Right cardiac atrium (tissue), 5 donors: ENCODE measurements around the gene FPGS. TPM values are rescaled to one million over a fixed set of nuclear protein-coding genes. Genes with fewer than 3 reads are reported as not detected.
A peak's percentile ranks its signal among the peaks of the same experiment; 100 is the strongest.
"Not testable (repeated sequence)": the region's sequence is repeated elsewhere in the genome, so short reads cannot be mapped to it uniquely, and the experiment has no call there.

Source experiments
- ATAC-seq, 2 donors: fragments of 200-7000 bp; cut with Tn5 transposase; one replicate each; pipeline versions ENCODE4 v1.8.0 to v1.9.1; 2020; ENCODE audit warnings: moderate library complexity in 2 of 2, mild to moderate bottlenecking in 1 of 2
- DNase-seq, 3 donors: peaks; one replicate each; pipeline ENCODE4 v3.0.0-alpha.2; 2020
- H3K27ac ChIP-seq: one replicate; pipeline ENCODE4 v1.5.1; 2013; ENCODE audit warnings: mild to moderate bottlenecking, low read length, control low read depth, moderate library complexity
- H3K27me3 ChIP-seq: one replicate; pipeline ENCODE4 v1.6.1; 2013; ENCODE audit not compliant: control insufficient read depth, insufficient read depth
- H3K4me1 ChIP-seq: one replicate; pipeline ENCODE4 v1.6.1; 2013; ENCODE audit warnings: low read length; ENCODE audit not compliant: control insufficient read depth, insufficient read depth
- H3K4me3 ChIP-seq: one replicate; pipeline ENCODE4 v1.5.1; 2013; ENCODE audit warnings: low read length, control low read depth
- H3K9me3 ChIP-seq: one replicate; pipeline ENCODE4 v1.6.1; 2013; ENCODE audit warnings: low read length; ENCODE audit not compliant: control insufficient read depth
- WGBS: extraction: QIAGEN DNeasy Blood & Tissue Kit; methylation state at CpG from one replicate; pipeline ENCODE4 v1.1.7; 2013; 5-methylcytosine and 5-hydroxymethylcytosine counted together
- intact Hi-C, 4 donors: fragments of 100-400 bp; cut with DNase I; formaldehyde crosslinking; loops; one replicate each; pipeline versions ENCODE4 v1.11.0 to v1.14.0; 2022 to 2023
- polyA plus RNA-seq: library from polyadenylated mRNA; stranded (reverse); fragments of 200-250 nt; gene quantifications from one replicate; pipeline ENCODE4 v1.2.3, GENCODE V29; 2013
- total RNA-seq, 4 donors: library from RNA; stranded (reverse); fragmentation: NEBNext Ultra II Directional; extraction: Animal tissue kit (Norgen Biotek cat#: 25700); gene quantifications; one replicate each; pipeline ENCODE4 v1.2.1, GENCODE V29; 2021
- donor health status: healthy with polysubstance abuse.
- donor health status: DM: no; HTN: yes; CAD: no.
- donor health status: DM: no; HTN: no; CAD: no.
- donor health status: DM: no; HTN: yes; CAD: no; lungs with severe emphysema.
- donor health status: DM: yes; HTN: yes; CAD: no.

The FPGS gene
- total and polyA plus RNA-seq, 5 donors = 30.1 to 53.1 (median 40.0) TPM

GRCh38 chr9:127826253-127826913, 23.7 kb downstream of the FPGS start:
- no peaks in the 10 kb centered on the region for H3K9me3 ChIP-seq

GRCh38 chr9:127828262-127829031, 25.8 kb downstream of the FPGS start:
- WGBS = 6% methylated on average over 34 of the region's 34 CpGs
- H3K4me3 ChIP-seq = no peak overlapping the region
- peak; percentile 95 to 96 (median 96) for DNase-seq
- no peaks in the 10 kb centered on the region for H3K27me3 ChIP-seq
- H3K27ac ChIP-seq = peak overlapping the region; percentile 85
- ATAC-seq = peak; percentile 87 to 89
- H3K4me1 ChIP-seq = peaks cover 22% of the 10 kb centered on the region
- intact Hi-C loops = loop anchor here in 1 of 4 donors (5.0 kb wide), 1 partner anchor 34 kb away; no protein-coding TSS in a partner anchor
- no peaks in the 10 kb centered on the region for H3K9me3 ChIP-seq

More at GRCh38 chr9:127826253-127826913, 23.7 kb downstream of the FPGS start:
- no peak overlapping the region for H3K4me3 ChIP-seq
- H3K27me3 ChIP-seq = no peaks in the 10 kb centered on the region
- ATAC-seq = no peak
- intact Hi-C loops = loop anchor here in 1 of 4 donors (5.0 kb wide), 1 partner anchor 36 kb away; no protein-coding TSS in a partner anchor
- WGBS = 40% methylated on average over 7 of the region's 7 CpGs
- H3K27ac ChIP-seq = peak overlapping the region; percentile 79
- H3K4me1 ChIP-seq = peaks cover 19% of the 10 kb centered on the region
- peak in 1 of 3 donors; percentile 74 for DNase-seq

- Histone ChIP-seq H3K27ac (peak overlapping the region; percentile 89), H3K27me3 (no peaks in the 10 kb centered on the region), H3K4me3 (no peak overlapping the region), H3K4me1 (peaks cover 22% of the 10 kb centered on the region), H3K9me3 (no peaks in the 10 kb centered on the region)
- intact Hi-C loops = loop anchor here in 1 of 4 donors (5.0 kb wide), 1 partner anchor 33 kb away; no protein-coding TSS in a partner anchor
- ATAC-seq (no peak), DNase-seq (peak in 1 of 3 donors; percentile 62)
- 54% methylated on average over 6 of the region's 6 CpGs for WGBS
Observed at GRCh38 chr9:127829205-127829906, 26.7 kb downstream of the FPGS start.

GRCh38 chr9:127832248-127832647, 29.6 kb downstream of the FPGS start:
- peak in 1 of 3 donors; percentile 69 for DNase-seq
- Histone ChIP-seq H3K9me3 (no peaks in the 10 kb centered on the region), H3K4me1 (peaks cover 34% of the 10 kb centered on the region), H3K4me3 (no peak overlapping the region), H3K27me3 (no peaks in the 10 kb centered on the region), H3K27ac (peak overlapping the region; percentile 80)
- ATAC-seq = no peak
- 44% methylated on average over 7 of the region's 7 CpGs for WGBS
- intact Hi-C loops = no loop called here

GRCh38 chr9:127833555-127833954, 30.9 kb downstream of the FPGS start:
- WGBS = 15% methylated on average over 1 of the region's 1 CpG
- Histone ChIP-seq H3K4me1 (peaks cover 40% of the 10 kb centered on the region), H3K27me3 (no peaks in the 10 kb centered on the region), H3K27ac (peak overlapping the region; percentile 70), H3K9me3 (no peaks in the 10 kb centered on the region), H3K4me3 (no peak overlapping the region)
- intact Hi-C loops = no loop called here
- DNase-seq (no peak), ATAC-seq (no peak)

- WGBS = 10% methylated on average over 17 of the region's 17 CpGs
- Histone ChIP-seq H3K9me3 (no peaks in the 10 kb centered on the region), H3K27me3 (no peaks in the 10 kb centered on the region), H3K4me1 (peaks cover 39% of the 10 kb centered on the region), H3K27ac (peak overlapping the region; percentile 61), H3K4me3 (peak overlapping the region; percentile 10)
- ATAC-seq (peak in 1 of 2 donors; percentile 1), DNase-seq (peak; percentile 75 to 84 (median 79))
- intact Hi-C loops = no loop called here
Observed at GRCh38 chr9:127835991-127836516, 33.4 kb downstream of the FPGS start.

- ATAC-seq, DNase-seq, intact Hi-C loops, H3K9me3 ChIP-seq, H3K4me3 ChIP-seq, H3K27me3 ChIP-seq: not testable (repeated sequence)
- H3K4me1 ChIP-seq = peaks cover 42% of the 10 kb centered on the region
- peak overlapping the region; percentile 61 for H3K27ac ChIP-seq
- 48% methylated on average over 3 of the region's 3 CpGs for WGBS
Observed at GRCh38 chr9:127836561-127836960, 33.9 kb downstream of the FPGS start.

- peak in 2 of 3 donors; percentile 77 to 85 for DNase-seq
Observed at GRCh38 chr9:127837346-127837745, 34.7 kb downstream of the FPGS start.

GRCh38 chr9:127838375-127839078, 35.8 kb downstream of the FPGS start:
- Histone ChIP-seq H3K27ac (peak overlapping the region; percentile 92), H3K9me3 (no peaks in the 10 kb centered on the region), H3K4me1 (peaks cover 40% of the 10 kb centered on the region), H3K27me3 (no peaks in the 10 kb centered on the region), H3K4me3 (no peak overlapping the region)
- 22% methylated on average over 18 of the region's 18 CpGs for whole genome bisulfite sequencing
- ATAC-seq = peak; percentile 86 to 91
- DNase-seq = peak; percentile 92 to 95 (median 93)
- intact Hi-C loops = no loop called here

More at GRCh38 chr9:127837346-127837745, 34.7 kb downstream of the FPGS start:
- H3K4me3 ChIP-seq = no peak overlapping the region
- no peaks in the 10 kb centered on the region for H3K9me3 ChIP-seq
- 32% methylated on average over 4 of the region's 4 CpGs for WGBS
- peaks cover 41% of the 10 kb centered on the region for H3K4me1 ChIP-seq
- intact Hi-C loops = no loop called here
- H3K27ac ChIP-seq = peak overlapping the region; percentile 92
- no peaks in the 10 kb centered on the region for H3K27me3 ChIP-seq
- no peak for ATAC-seq
